ENCODE results near the gene NHSL1. TPM values are rescaled to one million over a fixed set of nuclear protein-coding genes. Genes with fewer than 3 reads are reported as not detected.
A peak's percentile ranks its signal among the peaks of the same experiment; 100 is the strongest.

The NHSL1 gene
- total RNA-seq, 1 donor = 17.8 TPM

DNA sequence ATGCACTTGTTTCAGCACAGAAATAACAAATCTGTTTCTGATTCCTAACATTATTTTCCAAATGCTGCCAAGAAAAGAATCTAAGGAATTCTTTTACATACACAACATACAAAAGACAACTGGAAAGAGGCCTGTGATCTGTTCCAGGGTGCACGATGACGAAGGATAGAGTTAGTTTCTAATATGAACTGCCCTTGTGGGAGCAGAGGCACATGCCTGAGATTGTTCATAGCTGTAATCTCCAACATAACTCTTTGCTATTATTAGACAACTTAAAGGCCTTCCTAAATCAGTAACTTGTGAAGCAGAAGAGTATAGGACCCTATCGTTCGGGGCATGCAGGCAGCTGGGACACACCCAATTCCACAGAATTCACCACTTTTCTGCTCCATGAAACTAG lies 41.2 kb upstream of the NHSL1 start:
- no peak overlapping the region for H3K4me3 ChIP-seq (ENCODE audit: low read depth, low read length)
- TF ChIP-seq, protein P1, sequence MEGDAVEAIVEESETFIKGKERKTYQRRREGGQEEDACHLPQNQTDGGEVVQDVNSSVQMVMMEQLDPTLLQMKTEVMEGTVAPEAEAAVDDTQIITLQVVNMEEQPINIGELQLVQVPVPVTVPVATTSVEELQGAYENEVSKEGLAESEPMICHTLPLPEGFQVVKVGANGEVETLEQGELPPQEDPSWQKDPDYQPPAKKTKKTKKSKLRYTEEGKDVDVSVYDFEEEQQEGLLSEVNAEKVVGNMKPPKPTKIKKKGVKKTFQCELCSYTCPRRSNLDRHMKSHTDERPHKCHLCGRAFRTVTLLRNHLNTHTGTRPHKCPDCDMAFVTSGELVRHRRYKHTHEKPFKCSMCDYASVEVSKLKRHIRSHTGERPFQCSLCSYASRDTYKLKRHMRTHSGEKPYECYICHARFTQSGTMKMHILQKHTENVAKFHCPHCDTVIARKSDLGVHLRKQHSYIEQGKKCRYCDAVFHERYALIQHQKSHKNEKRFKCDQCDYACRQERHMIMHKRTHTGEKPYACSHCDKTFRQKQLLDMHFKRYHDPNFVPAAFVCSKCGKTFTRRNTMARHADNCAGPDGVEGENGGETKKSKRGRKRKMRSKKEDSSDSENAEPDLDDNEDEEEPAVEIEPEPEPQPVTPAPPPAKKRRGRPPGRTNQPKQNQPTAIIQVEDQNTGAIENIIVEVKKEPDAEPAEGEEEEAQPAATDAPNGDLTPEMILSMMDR (IDR thresholded peaks at IDR 0.05; ENCODE audit: insufficient read depth, low read length) = no peak
- peak; percentile 98 for DNase-seq (ENCODE audit: low read depth)

DNA sequence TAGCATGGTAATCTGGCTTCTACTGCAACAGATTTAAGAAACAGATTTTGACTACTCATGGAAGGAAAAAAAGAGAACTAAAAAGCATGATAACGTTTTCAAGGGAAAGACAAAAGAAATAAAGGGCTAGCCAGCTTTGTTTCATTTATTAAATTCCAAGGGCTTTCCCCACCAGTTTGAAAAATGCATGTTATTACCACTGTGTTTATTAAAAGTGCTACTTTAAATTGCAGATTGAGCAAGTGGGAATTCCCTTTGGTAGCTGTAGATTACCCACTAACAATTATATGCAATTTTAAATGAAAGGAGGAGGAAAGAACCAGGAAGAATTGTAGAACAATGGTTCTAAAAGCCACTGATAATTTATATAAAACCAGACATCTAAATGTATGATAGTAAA lies 40.6 kb upstream of the NHSL1 start:
- no peak overlapping the region for H3K4me3 ChIP-seq (ENCODE audit: low read depth, low read length)
- peak; percentile 45 for DNase-seq (ENCODE audit: low read depth)
- TF ChIP-seq, protein P1 (IDR thresholded peaks at IDR 0.05; ENCODE audit: insufficient read depth, low read length) = no peak

DNA sequence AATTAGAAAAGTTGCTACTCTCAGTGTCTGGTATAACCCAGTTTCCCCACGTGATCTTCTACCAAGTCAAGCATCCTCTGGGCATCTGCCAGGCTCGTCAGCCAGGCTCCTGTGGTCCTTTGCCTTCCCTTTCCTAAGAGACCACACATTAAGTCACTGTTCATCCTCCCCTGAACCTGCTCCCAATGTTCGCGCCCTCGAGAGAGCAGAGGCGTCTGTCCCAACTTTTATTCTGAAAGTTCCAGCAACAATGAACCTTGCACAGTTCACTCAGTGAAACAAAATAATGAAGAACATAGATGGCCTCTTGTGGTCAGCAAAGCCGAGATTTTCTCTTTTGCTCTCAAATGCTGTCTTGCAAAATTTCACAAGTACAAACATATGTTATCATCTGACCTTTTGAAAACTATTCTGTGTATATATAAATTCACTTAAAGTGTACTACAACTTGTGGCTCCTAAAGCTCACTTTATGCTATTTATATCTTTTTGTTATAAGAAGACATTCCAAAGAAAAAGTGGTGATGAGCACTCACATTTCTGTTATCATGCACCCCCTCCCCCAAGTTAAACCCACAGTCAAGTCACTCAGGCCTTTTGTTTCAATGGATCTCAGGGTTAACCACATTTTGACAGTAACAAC lies 39.2 kb upstream of the NHSL1 start:
- no peak overlapping the region for H3K4me3 ChIP-seq (ENCODE audit: low read depth, low read length)
- peak; percentile 49 for DNase-seq (ENCODE audit: low read depth)
- TF ChIP-seq, protein P1 (IDR thresholded peaks at IDR 0.05; ENCODE audit: insufficient read depth, low read length) = no peak

DNA sequence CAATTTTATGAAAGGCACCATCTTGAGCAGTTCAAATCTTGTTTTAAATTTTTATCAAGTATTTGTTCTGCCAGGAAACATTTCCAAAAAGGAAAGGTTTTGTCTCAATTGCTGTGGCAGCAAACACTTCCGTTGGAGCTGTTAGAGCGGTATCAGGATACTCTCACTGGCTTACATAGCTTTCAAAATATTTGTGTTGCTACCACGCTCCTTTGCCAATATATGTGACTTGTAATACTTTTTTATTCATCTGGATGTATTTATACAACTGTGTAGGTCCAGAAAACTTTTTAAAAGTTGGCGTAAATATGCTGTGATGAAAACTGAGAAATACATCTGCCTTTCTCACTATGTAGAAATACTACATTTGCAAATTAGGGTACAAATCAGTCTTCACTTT lies 37.8 kb upstream of the NHSL1 start:
- TF ChIP-seq, protein P1 (IDR thresholded peaks at IDR 0.05; ENCODE audit: insufficient read depth, low read length) = no peak
- H3K4me3 ChIP-seq (ENCODE audit: low read depth, low read length) = no peak overlapping the region
- DNase-seq (ENCODE audit: low read depth) = peak; percentile 88

DNA sequence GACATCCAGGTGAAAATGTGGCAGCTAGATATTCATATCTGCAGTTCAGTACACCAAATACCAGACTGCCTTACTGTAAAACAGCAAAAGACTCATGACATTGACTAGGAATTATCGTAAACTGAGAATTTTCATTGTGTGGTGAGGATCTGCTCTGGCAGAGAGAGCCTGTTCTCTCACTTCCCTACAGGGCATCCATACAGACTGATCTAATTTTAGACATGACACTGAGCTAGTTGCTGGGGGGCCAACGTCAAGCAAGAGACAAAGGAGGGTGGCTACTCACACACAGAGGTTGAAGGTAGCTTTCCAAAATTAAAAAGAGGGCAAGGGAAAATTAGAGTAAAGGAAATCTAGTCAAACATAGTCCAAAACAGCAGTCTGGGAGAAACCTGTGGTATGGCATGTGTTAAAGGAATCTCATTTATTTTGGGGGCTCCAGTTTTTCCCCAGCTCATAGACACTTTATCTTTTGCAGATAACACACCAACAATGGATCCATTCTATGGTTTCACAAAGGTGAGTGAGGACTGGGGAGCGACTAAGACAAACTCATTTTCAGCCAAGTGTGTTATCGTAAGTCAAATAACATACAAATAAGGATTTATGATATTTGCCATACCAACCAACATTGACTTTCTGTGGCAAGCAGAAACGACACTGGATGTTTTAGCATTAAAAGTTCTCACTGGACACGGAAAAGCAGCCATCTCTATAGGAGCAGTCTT lies 36.6 kb upstream of the NHSL1 start:
- TF ChIP-seq, protein P1 (IDR thresholded peaks at IDR 0.05; ENCODE audit: insufficient read depth, low read length) = no peak
- no peak overlapping the region for H3K4me3 ChIP-seq (ENCODE audit: low read depth, low read length)
- no peak for DNase-seq (ENCODE audit: low read depth)

DNA sequence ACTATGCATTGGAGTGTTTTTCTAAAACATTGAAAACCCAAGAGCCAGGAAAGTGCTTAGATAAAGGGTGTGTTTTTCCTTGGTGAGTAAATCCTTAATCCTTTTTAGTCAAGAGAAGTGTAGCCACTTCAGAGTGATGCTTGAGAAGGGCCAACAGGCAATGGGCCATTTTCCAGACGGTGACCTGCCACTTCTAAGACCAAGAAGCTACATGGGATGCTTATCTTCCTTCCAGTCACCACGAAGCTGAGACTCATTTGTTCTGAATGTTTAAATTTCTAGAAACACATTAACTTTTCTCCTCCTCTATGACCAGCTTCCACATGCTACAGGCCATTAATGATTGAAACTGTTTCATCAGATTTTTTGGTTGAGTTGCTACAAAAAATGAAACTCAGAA lies 34.4 kb upstream of the NHSL1 start:
- TF ChIP-seq, protein P1 (IDR thresholded peaks at IDR 0.05; ENCODE audit: insufficient read depth, low read length) = no peak
- DNase-seq (ENCODE audit: low read depth) = no peak
- H3K4me3 ChIP-seq (ENCODE audit: low read depth, low read length) = no peak overlapping the region
